Suprapubic skin (tissue), 2 donors: ENCODE data around the gene PIPOX.

Experiments
- EP300 ChIP-seq: sonication (generic); formaldehyde crosslinking; IDR thresholded peaks from one replicate; pipeline ENCODE4 v1.6.1; 2017; ENCODE audit warnings: antibody characterized with exemption
- POLR2A ChIP-seq, 2 donors: fragments of 450-650 bp; IDR thresholded peaks; one replicate each; pipeline ENCODE4 v1.6.1; 2017; ENCODE audit warnings: antibody characterized with exemption in 2 of 2, mild to moderate bottlenecking in 2 of 2, moderate library complexity in 2 of 2

DNA sequence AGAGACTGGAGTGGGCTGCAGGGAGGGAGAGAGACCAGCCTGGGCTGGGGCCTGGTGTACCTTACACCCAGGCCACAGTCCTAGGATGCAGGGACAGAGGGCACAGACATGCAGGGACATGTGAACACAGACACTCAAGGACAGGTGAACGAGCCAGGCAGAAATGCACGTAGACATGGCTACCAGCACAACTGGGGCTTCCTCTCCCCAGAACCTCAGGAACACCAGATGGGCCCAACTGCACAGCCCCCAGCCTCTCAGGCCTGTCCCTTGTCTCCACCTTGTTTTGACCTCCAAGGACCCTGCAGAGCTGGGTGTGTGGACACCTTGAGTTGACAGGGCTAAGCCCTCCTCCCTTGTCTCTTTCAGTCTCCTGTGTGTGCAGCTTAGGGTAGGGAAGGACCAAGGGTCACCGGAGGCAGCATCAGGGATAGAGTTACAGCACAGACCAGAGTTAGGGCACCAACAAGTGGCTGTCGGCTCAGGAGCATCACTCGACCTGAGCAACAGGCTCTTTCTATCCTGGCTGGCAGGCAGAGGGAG is 46.3 kb upstream of the PIPOX start:
- TF ChIP-seq POLR2A (IDR thresholded peaks at IDR 0.05) (no peak), EP300 (no peak)
